ENCODE data around the gene LMTK2. TPM values are rescaled to one million over a fixed set of nuclear protein-coding genes. Genes with fewer than 3 reads are reported as not detected.

The LMTK2 gene
- total RNA-seq = 12.7 TPM

DNA sequence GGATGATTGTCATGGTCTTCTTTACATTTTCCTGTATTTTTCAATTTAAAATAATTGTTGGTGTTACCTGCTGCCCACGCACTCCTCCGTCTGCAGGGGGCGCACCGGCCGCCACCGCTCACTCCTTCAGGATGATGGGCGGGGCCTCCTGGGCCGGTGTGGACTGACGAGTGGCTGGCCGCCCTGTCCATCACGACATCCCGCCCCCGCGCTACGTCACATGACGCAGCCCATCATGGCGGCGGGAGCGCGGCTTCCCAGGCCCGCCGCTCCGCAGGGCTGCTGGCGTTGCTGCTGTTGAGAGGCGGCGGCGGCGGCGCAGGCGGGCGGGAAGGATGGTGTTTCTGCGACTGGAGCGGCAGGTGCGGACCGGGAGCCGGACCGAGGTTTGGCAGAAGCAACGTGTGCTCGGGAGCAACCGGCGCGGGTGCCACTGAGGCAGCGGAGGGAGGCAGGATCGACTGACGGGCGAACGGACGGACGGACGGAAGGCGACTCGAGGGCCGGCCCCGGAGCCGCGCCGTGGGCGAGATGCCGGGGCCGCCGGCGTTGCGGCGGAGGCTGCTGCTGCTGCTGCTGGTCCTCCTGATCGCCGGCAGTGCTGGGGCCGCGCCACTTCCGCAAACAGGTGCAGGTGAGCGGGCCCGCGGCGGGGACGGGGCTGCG, at the start of gene LMTK2:
Gene LMTK2 (plus strand): TSS at position 216 of the 666 bp plus-strand sequence. CDS start 316 bp downstream, at position 532.
- peak; percentile 99 for ATAC-seq

DNA sequence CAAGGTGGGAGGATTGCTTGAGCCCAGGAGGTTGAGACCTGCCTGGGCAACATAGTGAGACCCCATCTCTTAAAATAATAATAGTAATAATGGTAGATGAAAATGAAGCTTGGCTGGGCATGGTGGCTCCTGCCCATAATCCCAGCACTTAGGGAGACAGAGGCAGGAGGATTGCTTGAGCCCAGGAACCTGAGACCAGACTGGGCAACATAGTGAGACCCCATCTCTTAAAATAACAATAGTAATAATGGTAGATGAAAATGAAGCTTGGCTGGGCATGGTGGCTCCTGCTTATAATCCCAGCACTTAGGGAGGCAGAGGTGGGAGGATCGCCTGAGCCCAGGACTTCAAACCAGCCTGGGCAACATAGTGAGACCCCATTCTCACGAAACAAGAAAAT, 49.5 kb upstream of the LMTK2 start:
- DNase-seq (ENCODE audit: low spot score) = no peak
- ATAC-seq = no peak

More for the DNA sequence above, at the start of gene LMTK2:
- DNase-seq (ENCODE audit: low spot score) = peak; percentile 97

DNA sequence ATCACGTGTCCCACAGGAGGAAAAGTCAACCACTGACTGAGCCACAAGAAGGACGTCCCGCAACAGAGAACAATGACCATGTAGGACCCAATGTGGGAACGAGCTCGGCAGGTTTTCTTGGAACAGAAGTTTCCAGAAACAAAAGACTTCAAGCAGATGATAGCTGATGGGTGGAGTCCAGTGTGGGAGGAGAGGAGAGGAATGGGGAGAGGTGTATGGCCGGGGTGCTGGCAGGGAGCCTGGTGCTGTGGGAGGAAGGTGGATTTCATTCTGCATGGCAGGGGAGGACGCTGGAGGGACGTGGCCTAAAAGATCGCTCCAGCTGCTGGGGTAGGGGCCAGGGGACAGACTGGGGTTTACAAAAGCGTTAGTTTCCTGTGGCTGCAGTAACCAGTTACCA, 48.5 kb upstream of the LMTK2 start:
- no peak for ATAC-seq
- DNase-seq (ENCODE audit: low spot score) = no peak

DNA sequence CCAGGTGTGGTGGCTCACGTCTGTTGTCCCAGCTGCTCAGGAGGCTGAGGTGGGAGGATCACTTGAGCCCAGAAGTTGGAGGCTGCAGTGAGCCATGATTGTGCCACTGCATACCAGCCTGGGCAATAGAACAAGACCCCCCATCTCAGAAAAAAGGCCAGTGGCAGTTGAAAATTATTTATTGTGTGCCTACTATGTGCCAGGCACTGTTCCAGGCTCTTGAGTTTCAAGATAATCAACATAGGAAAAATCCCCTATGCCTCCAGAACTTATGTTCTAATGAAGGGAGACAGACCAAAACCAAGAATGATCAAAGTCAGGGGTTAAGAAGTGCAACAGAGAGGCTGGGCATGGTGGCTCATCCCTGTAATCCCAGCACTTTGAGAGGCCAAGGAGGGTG, 42.4 kb upstream of the LMTK2 start:
- DNase-seq (ENCODE audit: low spot score) (no peak), ATAC-seq (no peak)

DNA sequence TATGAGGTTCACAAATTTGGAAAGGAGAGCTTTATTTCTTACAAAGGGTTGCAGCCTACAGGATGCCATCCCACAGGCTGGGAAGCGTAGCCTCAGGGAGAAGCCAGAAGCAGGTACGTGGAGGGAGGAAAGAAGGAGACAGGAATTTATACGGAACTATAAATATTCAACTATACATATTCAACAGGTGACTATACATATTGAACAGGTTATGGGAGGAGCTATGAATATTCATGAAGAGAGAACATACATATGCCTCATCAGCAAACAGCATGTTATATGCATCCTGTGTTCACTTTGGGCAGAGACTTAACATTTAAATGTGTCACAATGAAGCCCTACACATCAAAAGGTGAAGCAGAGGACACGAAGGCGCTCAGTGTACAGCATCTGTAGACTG, 40.5 kb upstream of the LMTK2 start:
- no peak for ATAC-seq
- no peak for DNase-seq (ENCODE audit: low spot score)

DNA sequence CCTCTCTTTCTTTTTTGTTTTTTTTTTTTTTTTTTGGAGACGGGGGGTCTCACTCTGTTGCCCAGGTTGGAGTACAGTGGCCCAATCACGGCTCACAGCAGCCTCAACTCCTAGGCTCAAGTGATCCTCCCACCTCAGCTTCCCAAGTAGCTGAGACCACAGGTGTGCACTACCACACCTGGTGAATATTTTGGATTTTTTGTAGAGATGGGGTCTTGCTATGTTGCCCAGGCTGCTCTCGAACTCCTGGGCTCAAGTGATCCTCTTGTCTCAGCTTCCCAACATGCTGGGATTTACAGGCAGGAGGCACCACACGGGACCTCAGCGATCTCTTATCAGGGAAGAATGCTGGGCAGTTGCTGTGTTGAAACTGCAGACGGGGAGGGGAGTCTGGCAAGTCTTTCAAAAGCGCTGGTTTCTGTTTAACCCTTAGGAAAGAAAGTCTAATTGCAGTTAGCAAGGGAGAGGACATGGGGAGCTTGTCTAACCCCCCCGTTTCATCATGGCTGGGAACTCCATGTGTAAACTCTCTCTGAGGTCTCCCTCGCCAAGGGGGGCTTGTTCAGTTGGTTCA, 39.6 kb upstream of the LMTK2 start:
- DNase-seq (ENCODE audit: low spot score) (no peak), ATAC-seq (no peak)

DNA sequence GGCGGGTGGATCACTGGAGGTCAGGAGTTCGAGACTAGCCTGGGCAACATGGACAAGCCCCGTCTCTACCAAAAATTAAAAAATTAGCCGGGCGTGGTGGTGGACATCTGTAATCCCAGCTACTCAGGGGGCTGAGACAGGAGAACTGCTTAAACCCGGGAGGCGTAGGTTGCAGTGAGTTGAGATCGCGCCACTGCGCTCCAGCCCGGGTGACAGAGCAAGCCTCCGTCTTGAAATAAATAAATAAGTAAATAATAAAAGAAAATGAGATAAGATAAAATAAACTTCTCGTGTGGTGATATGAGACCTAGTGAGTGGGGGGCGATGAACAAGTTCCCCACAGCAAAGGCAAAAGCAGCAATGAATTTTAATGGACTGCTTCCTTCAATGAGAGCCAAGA, 33.6 kb upstream of the LMTK2 start:
- ATAC-seq = no peak
- DNase-seq (ENCODE audit: low spot score) = no peak

DNA sequence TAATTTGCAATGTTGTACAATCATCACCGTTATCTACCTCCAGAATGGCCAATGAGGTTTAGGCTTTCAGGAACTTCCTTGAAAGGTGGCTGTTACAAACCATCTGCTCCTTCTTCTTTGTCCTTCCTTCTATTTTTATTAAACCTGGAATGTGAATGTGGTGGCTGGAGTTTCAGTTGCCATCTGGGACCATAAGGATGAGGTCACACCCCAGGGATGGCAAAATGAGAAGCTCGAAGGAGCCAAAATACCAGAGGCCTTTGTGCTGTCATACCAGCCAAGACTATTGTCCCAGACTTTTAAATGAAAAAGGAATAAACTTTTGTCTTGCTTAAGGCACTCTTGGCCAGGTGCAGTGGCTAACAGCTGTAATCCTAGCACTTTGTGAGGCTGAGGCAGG, 30.9 kb upstream of the LMTK2 start:
- DNase-seq (ENCODE audit: low spot score) (no peak), ATAC-seq (no peak)

DNA sequence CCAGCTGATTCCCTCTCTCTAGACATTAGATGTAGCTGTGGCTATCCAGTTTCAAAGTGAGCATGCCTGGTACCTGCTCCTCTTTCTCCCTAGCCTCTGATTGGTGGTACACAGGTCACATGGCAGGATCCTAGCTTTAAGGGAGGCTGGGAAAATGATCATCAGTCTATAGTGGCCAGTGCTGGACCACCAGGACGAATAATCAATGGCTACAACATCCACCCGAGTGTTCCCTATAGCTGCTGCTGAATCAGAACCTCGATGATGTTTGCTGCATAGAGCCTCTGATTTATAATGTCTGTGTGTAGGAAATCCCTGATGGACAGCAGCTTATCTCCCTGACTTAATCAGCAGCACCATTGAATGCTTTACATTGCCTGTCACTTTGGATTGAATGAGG, 28.9 kb upstream of the LMTK2 start:
- ATAC-seq = no peak

DNA sequence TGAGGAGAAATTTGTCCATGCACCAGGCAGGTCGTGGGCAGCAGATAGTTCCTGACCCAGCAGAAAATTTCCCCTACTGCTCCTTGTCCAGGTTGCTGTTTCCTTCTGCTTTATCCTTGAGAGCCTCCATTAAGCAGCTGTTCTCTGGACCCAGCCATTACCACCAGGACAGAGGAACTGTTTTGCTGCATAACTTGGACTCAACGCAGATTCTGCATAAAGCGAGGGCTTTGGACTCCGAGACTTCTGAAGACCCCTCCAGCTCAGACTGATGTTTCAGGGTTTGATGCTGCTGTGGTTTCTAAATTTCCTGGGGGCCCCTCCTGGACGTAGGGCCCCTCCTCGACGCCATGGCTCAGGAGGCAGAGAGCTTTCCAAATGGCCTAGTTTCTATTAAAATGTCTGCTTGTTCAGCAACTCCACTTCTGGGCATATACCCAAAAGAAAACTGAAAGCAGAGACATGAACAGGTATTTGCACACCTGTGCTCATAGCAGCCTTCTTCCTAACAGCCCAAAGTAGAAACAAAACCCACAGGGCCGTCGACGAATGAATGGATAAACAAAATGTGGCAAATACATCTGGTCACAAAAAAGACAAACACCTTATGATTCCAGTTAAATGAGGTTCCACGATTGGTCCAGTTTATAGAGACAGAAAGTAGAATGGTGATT, 28.3 kb upstream of the LMTK2 start:
- ATAC-seq (no peak), DNase-seq (ENCODE audit: low spot score) (no peak)

More for the DNA sequence above, 28.9 kb upstream of the LMTK2 start:
- DNase-seq (ENCODE audit: low spot score) = no peak

DNA sequence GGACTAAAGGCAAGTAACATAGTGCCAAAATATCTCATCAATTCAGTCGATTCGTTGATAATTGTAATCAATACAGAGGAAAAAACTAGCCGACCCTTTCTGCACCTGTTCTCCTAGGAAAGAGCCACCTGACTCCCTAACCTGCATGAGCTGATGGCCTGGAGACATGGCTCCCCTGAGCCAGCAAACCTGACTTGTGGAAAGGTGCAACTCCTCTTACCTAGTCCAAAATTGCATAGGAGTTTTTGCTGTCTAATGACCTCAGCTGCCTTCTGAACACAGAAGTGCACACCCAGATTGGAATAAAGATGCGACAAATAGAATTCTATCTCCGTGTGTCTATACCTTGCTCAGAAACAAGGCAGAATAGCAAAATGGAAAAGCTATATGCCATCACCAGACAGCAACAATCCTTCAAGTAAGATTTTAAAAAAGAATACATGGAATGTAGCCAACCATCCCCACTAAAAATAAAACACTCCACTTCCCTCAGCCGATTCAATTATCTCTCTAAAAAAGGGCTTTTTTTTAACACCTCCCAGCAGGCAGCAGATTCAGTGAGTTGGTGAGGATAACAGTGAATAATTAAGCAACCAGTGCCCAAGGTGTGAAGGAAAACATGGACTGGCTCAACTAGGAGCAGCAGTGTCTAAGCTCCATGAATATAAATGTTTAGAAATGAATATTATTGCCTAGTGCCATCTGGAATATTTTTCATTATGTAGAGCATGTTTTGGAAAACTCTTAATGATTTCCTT, 26.6 kb upstream of the LMTK2 start:
- DNase-seq (ENCODE audit: low spot score) (no peak), ATAC-seq (no peak)

DNA sequence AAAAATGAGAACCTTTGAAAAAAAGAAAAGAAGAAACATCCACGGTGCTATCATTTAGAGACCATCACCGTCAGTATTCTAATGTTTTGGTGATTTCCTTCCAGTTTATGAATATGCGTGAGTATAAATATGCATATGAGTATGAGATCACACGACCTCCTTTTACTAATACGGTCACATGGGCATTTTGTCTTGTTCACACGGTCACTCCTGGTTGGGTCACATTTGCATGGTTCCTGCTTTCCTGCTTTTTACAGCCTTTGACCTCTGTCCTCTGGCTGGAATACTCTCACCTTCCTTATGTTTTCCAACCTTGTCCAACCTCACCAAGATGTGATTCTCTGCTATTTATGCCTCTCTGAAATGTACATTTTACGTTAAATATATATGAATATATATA, 25.3 kb upstream of the LMTK2 start:
- DNase-seq (ENCODE audit: low spot score) (no peak), ATAC-seq (no peak)

DNA sequence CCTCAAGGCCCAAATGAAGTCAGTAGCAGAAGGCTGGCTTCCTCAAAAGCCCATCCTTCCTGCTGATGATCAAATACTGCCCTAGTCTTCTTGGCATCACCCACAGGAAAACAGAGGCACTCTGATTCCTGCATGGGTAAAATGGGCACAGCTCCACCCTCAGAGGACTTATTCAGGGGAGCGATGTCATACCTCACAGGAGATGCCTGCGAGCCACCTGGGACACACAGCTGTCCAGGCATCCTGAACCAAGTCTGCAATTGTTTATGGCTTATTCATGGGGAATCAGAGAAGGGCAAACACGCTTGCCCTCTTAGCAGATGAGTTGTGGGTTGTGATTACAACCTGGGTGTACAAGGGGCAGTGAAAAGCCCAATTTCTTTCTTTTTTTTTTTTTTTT, 22.0 kb upstream of the LMTK2 start:
- ATAC-seq = no peak
- no peak for DNase-seq (ENCODE audit: low spot score)

DNA sequence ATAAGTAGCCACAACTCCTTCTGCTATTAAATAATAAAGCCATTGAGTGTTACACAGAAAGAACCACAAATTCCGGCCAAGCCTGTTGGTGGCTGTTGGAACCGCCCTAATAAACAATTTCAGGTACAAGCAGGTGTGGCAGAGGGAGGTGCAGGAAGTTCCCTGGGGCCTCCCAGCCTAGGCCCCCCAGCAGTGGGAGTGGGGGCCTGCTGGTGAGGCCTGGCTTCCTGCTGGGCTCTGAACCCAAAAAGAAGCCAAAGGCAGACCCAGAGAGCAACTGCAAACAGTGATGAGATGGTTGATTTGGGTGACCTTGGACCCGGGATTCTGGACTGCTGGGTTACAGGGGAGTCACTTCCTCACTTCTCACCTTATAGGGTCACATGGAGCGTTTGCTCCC, 21.0 kb upstream of the LMTK2 start:
- DNase-seq (ENCODE audit: low spot score) = no peak
- ATAC-seq = no peak

DNA sequence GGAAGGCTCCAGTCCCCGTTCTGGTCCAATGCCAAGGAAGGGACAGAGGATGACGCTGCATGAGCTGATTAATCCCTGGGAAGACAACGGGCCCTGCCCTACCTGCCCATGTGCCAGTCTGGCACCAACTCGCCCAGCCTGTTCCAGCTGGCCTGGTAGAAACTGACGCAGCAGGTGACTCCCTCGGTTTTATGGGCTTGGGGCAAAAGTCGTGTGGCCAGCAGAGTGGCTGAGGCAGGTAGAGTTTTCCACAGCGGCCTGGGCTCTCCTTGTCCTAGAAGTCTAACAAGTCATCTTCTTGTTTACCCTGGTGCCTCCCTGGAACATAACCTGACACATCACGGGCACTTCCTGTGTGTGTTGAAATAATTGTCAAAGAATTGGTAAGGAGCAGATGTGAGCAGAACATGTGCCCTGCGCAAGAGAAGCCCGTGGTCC, 20.4 kb upstream of the LMTK2 start:
- peak; percentile 84 for DNase-seq (ENCODE audit: low spot score)

DNA sequence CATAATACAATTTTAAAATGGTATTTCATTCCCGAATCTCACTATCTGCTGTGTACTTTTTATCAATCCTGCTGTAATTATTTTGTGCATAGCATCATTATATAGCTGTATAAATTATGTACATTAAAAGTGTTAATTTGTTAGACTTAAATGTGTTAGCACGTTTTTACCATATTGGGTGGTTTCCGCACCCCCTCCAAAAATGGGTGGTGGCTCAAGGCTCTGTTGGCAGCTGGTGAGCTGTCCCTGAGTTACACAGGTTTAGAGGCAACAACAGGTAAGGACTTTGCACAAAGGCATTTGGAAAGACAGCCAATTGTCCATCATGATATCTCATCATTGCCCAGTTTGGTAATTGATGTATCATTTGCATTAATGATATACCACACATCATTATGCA, 18.6 kb upstream of the LMTK2 start:
- ATAC-seq = no peak
- DNase-seq (ENCODE audit: low spot score) = peak; percentile 16

More for the DNA sequence above, 20.4 kb upstream of the LMTK2 start:
- peak; percentile 98 for ATAC-seq

DNA sequence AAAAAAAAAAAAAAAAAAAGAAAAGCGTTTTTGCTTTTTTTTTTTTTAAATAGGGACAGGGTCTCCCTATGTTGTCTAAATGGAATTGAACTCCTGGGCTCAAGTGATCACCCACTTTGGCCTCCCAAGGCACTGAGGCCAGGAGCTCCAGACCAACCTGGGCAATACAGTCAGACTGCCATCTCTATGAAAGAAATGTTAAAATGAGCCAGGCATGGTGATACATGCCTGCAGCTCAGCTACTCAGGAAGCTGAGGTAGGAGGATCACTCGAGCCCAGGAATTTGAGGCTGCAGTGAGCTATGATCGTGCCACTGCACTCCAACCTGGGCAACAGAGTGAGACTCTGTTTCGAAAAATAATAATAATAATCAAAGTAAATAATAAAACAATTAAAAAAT, 16.5 kb upstream of the LMTK2 start:
- ATAC-seq = no peak
- DNase-seq (ENCODE audit: low spot score) = peak; percentile 5

DNA sequence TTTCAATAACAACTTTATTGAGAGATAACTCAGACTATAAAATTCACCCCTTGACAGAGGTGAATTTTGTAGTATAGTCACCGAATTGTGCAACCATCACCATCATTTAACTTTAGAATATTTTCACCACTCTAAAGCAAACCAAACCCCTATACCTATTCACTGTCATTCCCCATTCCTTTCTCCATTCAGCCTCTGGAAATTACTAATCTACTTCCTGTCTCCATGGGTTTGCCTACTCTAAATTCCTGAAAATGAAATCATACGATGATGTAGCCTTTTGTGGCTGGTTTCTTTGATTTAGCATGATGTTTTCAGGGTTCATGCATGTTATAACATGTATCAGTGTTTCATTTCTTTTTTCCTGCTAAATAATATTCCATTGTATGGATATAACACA, 15.6 kb upstream of the LMTK2 start:
- ATAC-seq = no peak

DNA sequence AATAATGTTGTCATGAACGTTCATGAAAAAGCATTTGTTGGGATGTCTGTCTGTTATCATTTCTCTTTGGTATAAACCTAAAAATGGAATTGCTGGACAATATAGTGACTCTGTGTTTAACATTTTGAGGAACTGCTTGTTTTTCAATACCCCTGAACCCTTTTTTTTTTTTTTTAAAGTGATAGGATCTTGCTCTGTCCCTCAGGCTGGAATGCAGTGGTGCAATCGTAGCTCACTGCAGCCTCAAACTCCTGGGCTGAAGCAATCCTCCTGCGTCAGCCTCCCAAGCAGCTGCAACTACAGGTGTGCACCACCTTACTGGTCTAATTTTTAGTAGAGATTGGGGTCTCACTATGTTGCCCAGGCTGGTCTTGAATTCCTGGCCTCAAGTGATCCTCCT, 15.1 kb upstream of the LMTK2 start:
- ATAC-seq = no peak
- peak; percentile 6 for DNase-seq (ENCODE audit: low spot score)

More for the DNA sequence above, 15.6 kb upstream of the LMTK2 start:
- DNase-seq (ENCODE audit: low spot score) = no peak

DNA sequence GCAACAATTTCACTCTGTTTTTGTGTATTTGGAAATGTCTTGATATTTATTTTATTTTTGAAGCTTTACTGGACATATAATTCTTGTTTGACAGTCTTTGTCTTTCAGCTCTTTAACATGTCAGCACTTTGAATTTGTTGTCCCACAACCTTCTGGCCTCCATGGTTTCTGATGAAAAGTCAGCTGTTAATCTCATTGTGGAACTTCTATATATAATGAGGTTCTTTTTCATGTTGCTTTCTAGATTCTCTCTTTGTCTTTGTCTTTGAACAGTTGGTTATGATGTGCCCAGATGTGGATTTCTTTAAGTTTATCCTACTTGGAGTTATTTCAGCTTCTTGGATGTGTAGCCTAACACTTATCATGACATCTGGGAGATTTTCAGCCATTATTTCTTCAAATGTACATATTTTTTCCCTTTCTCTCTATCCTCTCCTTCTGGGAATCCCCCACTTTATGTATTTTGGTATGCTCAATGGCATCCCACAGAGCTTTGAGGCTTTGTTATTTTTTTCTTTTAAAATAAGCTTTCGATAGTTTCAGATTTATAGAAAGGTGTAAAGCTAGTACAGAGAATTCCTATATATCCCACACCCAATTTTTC, 9.5 kb upstream of the LMTK2 start:
- ATAC-seq (no peak), DNase-seq (ENCODE audit: low spot score) (no peak)

DNA sequence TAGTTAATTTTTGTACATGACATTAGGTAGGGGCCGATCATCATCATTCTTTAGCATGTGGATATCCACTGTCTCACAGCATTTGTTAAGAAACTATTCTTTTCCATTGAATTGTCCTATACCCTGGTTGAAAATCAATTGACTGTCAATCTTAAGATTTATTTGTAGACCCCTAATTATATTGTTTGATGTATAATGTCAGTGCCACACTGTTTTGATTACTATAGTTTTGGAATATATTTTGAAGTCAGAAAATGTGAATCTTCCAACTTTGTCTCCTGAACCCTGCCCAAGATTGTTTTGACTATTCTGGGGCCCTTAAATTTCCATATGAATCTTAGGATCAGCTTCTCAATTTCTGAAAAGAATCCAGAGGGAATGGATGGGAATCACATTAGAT, 6.6 kb upstream of the LMTK2 start:
- DNase-seq (ENCODE audit: low spot score) = no peak
- no peak for ATAC-seq
